HG03095 (cell line): Measurements from ENCODE around the gene SLC45A3.

ENCODE experiments used
- ATAC-seq: cut with Tn5 transposase; IDR thresholded peaks from one replicate; pipeline ENCODE4 v1.9.1; 2021; ENCODE audit warnings: moderate library complexity; ENCODE audit not compliant: unreplicated experiment

The SLC45A3 gene

DNA sequence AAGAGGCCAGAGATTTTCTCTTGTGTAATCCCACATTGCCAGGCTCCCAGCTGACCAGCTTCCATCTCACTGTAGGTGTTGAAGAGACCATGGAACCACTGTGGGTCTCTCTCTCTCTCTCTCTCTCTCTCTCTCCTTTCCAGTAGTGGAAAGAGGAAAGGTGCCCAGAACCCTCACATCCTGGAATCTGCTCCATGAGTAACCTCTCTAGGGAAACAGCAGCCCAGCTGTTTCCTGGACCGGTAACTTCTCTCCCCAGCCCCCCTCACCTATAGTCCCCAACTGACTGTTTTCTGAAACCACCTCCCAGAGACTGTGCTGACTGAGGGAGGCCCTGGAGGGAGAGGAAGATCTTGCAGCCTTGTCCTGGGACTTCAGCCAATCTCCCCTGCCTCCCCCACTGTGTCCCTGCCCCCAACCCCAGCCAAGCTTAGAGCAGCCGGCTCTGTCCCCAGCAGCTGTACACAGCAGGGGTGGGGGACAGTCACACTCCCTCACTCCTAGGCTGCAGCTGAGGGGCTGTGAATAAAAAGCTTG lies 20.6 kb upstream of the SLC45A3 start:
- ATAC-seq: no peak

DNA sequence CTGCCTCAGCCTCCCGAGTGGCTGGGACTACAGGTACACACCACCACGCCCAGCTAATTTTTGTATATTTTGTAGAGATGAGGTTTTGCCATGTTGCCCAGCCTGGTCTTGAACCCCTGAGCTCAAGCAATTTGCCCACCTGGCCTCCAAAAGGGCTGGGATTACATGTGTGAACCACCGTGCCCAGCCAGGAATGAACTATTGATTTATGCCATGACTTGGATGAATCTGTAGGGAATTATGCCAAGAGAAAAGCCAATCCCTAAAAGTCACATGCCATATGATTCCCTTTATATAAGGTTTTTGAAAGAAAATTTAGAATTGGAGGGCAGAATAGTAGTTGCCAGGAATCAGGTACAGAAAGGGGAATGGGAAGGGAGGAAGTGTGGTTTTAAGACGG lies 19.1 kb upstream of the SLC45A3 start:
- no peak for ATAC-seq

DNA sequence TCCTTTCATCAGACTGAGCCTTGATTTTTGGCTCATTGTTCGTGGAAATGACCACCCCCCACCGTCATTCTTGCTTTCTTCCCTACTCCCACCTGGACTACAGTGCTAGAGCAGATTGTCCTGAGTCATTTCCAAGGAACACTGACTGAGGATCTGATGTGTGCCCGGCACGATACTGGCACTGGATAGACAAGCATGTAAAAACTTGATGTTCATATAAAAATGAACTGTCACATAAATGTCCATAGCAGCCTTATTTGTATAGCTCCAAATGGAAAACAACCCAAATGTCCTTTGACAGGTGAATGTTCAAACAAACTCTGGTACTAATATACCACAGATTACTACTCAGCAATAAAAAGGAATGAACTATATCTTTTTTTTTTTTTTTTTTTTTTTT lies 18.6 kb upstream of the SLC45A3 start:
- no peak for ATAC-seq

DNA sequence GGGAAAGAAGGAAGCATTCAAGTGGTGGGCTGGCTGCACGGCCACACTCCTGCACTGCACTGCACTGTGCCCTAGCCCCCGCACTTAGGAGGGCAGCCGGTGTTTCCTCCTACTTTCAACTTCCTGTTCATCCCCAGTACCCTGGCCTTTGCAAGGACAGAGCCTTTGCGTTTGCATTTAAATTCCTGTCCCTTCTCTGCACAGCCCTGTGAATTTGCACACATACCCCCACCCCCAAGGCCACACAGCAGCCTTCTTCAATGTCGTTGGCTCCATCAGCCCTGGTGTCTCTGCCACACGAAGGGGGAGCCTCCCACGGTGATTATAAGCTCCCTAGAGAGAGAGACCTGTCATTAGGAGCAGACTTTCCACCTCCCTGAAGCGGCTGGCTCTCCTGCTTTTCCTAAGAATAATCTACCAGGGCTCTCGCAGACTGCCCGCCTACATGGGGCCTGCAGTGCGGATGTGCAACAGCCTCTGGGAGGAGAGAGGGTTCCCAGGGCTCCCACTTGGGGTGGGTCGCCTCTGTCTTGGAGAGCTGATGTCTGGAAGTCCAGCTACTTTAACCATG lies 13.2 kb upstream of the SLC45A3 start:
- ATAC-seq: no peak

DNA sequence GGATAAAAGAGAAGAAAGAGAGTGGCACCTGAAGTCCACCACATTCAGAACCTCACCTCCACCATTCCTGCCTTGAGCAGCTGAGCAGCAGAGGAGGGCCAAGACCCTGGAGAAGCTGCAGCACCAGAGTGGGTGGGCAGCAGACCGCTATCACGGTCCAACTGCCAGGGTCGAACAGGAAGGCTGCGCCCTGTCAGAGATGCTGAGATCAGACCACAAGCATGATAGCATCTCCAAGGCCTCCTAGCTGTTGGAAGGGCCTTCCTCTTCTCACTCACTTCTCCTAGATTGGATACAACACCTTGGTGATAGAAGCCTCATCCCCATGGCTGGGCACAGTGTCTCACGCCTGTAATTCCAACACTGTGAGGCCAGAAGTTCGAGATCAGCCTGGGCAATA lies 12.1 kb upstream of the SLC45A3 start:
- no peak for ATAC-seq

DNA sequence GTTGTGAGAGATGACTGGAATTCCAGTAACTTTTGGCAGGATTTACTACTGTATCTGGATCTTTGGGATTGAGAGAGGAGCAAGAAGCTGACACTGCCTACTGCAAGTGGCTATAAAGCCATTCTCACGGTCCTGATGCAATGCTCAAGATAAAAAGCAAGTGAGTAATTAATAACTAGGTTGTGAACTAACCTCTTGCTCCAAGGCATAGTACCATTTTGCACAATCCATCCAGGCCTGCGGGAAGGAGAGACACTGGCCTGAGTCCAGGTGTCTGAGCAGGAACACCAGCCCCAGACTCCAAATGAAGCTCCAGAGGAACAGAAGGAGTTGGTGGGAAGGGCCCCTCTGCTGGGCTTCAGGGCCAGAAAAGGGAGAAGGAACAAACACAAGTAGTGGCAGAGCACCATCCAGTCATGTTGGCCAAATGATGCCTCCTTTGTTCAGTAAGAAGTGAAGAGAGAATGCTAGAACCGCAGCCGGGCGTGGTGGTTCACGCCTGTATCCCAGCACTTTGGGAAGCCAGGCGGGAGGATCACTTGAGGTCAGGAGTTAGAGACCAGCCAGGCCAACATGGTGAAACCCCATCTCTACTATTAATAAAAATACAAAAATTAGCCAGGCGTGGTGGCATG lies 9.9 kb upstream of the SLC45A3 start:
- ATAC-seq: no peak

DNA sequence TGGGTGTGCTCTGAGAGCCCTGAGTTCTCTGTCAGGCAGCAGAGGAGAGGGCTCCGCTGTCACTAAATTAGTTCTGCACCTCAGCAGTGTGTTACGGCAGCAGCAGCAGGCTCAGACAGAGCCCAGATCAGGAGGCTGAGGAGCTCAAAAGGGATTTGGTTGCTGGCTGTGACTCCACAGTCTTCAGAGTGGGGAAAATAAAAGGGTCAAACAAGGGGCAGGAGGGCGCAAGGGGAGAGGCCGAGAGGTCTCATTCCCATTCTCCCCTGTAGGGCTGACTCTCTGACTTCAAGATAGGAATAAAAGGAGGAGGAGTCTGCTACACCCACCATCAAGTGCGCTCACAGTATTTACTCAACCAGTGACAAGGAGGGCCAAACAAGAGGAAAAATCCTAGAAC lies 9.2 kb upstream of the SLC45A3 start:
- ATAC-seq: no peak

DNA sequence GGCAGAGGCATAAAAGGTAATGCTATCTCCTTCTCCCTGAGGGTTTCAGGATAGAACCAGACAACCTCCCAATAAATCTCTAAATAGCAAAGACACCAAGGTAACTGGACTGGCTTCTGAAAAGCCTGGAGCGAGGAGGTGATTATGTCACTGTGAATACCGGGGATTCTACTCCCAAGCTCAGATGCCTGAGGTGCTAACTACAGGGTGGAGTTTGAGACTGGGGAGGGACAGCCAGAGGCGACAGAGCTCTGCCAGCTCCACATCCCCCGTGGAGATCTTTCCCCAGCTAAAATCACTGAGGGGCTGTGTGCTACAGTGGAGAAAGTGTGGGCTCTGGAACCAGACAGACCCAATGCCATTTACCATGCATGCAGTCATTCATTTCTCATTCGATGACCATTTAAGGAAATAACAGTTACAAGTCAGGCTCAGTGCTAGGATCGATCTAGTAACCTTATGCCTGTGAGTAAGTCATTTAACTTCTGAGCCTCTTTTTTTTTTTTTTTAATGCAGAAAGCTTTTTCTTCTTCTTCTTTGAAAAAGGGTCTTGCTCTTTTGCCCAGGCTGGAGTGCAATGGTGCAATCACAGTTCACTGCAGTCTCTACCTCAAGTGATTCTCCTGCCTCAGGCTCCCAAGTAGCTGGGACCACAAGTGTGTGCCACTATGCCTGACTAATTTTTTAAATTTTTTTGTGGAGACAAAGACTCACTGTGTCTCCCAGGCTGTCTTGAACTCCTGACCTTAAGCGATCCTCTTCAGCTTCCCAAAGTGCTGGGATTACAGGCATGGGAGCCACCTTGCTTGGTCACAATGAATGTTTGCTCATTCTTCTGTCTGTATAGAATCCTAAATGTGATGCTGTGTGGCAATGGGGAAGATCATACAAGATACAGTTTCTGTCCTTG lies 8.1 kb upstream of the SLC45A3 start:
- no peak for ATAC-seq

DNA sequence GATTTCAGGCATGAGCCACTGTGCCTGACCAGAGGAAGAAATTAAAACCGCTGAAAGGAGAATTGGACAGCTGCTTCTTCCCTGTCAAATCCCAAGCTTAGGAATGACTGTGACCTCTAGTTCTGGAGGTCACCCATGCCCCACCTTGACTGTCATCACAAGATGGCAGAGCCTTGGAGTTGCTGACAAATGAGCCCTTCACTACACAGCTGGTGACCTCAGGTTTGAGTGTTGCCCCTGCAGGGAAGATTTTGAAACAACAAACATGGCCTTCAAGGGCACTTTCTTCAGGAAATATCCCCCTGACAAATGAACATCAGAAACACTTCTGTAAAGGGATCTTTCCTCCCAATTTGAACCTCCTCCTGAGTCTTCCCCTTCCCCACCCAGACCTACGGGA lies 6.9 kb upstream of the SLC45A3 start:
- no peak for ATAC-seq

DNA sequence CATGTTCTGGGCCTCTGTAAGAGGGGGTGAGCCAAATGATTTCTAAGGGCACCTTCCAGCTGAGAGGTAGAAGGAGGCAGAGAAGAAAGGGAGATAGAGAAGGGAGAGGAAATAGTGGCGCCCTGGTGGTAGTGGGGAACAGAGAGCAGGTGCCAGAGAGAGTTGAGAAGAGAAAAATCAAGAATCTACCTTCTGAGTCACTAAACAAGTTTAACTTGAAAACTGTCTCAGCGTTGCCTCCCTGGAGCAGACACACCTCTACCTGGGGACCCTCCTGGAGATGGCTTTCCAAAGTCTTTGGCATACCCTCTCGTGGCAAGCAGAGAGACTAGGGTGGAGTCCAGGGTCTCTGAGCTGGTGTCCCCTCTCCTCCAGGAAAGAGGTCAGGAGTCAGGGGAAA lies 1.1 kb upstream of the SLC45A3 start:
- no peak for ATAC-seq

DNA sequence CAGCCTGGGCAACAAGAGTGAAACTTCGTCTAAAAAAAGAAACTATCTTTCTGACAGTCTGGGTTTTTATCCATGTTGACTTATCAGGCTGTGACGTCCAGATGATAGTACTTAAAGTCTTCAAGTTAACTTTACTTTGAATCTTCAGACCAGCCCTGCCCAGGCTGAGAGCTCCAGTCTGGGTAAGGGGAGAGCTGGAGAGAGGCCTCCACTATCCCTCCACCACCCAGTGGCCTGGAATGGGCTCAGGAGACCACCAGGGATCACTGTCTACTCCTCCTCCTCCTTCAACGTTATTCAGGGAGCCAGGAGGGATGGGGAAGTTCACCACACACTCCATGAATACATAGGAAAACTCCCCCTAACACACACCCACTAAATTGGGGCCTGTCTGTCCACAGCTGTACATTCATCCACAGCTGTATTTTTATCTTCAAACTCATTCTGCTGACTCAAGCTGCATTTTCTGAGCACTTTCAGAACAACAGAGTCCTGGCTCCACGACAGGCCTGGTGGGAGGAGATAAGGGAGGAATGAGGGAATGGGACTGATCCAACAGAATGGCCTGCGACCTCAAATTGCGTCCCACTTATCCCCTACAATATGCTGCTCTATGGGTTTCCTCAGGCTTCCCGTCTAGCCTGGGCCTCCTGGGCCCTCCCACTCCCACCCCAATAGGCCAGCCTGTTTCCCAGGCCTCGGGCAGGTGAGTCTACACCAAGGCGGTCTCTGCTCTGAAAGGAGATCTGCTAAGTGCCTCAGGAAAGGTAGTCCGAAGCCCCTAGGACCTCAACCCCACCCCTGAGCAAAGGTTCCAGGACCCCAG lies 1.8 kb downstream of the SLC45A3 start:
- no peak for ATAC-seq

DNA sequence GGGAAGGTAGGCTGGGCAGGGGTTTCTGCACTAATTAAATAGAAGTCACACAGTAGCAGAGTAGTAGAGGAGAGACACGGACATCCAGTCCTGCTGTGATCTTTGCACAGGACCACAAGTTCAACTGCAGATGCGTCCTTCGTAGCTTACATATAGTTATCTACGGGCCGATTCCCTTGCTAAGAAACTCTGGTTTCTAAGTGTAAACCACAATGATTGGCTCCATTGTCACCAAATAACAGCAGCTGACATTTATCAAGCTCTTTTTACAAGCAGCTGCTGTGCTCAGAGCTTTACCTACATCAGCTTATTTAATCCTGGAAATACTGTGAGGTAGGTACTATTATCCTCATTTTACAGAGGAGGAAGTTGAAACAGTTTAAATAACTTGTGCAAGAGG lies 3.1 kb downstream of the SLC45A3 start:
- ATAC-seq: no peak

DNA sequence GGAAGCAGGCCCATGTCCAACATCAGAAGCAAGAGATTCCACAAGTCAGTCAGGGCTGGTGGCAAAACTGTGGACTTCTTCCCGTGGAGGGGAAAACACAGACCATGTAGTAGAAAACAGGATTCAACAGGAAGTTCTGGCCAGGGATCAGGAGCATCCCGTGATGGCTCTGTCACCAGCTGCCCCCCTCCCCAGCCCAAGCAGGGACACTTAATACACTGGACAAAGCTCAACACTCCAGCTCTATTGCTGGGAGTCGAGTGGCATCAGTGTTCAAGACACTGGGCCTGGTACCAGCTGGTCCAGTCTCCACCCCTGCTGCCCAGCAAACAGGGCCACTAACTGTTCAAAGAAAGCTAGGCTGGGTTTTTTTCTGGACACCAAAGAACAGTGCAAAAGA lies 3.7 kb downstream of the SLC45A3 start:
- no peak for ATAC-seq

DNA sequence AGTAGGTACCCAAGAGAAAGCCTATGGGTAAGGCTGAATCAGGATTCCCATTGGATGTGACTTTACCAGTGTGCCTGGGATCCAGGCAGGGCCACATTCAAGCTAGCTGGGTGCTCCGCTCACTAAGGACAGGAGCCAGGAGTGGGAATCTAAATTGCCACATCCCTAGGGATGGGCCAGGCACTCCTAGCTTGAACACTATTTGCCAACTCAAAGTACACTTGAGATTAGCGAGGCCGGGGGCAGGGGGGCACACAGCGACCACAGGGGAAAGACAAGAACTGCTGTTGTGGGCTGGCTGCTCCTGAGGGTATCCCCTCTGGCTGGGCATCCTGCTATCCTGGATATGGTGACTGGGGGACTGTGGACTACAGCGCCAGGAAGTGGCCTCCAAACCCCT lies 4.3 kb downstream of the SLC45A3 start:
- no peak for ATAC-seq

DNA sequence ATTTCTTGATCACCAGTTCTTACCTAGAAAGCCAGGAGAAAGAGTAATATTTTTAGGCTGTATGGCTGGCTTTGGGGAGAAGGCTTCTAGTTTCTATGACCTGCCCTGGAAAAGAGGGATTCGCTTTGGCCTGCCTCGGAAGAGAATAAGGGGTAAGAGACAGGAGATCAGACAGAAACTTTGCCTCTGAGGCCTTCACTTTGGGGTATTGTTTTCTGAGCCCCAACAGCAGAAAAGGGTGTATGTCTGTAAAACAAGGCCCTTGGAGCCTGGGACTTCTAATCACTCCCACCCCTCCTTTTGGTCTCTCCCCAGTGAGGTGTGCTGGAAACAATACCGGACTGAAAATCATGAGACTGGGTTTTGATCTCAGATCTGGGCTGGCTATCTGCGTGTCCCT lies 5.1 kb downstream of the SLC45A3 start:
- no peak for ATAC-seq

DNA sequence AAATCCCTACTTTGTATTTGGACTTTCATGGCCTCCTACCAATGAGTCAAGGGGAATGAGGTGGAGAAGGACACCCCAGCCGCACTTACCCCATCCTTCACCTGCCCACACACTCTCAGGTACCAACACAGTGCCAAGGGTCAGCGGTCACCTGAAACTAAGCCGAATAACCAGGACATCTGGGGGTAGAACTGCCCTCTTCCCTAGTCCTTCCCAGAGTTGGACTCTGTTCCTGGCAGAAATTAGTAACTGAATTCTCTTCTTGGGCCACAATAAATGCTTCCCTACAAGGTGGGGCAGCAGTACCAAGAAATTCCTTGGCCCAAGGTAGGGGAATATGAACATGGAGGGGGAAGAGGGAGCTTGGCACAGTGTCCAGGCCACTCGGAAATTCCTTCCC lies 7.3 kb downstream of the SLC45A3 start:
- no peak for ATAC-seq

DNA sequence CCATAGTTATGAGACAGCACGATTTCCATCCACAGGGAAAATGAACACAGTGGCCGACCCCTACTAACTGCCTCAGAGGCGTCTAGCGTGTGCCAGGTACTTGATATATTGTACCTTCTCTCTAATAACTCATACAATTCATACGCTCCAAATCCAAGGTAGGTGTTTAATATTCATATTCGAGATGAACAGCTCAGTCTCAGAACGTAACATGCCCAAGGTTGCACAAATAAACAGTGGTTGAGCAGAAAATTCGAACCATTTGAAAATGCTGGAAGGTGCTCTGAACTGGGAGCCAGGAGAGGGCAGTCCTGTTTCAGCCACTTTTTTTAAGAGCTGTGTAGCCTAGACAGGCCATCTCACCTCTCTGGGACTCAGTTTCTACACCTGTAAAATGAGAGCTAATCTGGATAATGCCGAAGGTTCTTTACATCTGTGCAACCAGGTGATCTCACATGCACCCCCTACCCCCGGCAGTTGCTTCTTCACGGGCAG lies 7.9 kb downstream of the SLC45A3 start:
- no peak for ATAC-seq

DNA sequence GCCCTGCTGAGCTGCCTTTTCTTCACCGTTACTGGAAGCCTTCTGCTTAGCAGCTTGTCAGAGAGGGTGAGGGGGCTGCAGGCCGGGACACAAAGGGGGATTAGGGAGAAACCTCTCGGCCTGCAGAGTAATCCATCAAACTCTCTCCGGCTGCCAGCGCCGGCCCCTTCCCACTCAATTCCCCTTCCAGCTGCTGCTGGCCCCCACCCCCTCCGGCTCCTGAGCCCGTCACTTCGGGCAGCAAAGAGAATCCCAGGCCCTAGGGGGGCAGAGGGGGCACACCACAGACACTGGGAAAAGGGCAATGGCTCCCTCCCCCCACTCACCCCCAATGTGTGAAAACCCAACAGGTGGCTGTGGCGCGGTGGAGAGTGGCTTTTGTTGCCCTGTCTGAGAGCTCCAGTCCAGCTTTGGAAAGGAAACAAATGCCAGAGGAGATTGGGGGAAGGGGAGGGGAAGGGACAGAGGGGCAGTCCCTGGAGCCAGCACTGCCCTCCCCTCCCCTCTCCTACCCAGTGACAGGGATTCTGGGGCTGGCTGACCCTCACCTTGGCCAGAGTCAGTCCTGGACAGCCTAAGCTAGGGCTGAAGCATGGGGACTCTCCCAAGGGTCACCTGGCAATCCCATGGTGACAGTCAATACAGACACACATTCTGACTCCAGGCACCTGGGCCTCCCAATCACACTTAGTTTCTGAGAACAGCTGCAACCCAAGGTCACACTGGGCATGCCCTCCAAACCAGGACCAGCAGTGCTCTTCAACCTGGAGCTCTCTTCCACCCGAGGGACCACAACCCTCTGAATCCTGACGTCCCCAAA lies 9.5 kb downstream of the SLC45A3 start:
- no peak for ATAC-seq

DNA sequence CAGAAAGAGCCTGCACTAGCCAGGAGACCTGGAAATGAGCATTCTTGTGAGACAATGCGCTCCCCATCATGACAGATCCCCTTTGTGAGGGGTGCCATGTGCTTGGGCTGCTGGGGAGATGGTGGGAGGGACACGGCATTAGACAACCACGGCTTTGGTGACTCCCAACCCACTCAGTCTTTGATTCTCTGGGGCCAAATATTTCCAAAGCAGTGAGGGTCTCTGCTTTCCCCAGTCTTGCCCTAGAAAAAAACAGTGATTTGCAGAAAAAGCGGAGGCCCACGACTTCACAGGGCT lies 10.2 kb downstream of the SLC45A3 start:
- ATAC-seq: no peak
